ENCODE results near the gene PRDM16.

Gene PRDM16

DNA sequence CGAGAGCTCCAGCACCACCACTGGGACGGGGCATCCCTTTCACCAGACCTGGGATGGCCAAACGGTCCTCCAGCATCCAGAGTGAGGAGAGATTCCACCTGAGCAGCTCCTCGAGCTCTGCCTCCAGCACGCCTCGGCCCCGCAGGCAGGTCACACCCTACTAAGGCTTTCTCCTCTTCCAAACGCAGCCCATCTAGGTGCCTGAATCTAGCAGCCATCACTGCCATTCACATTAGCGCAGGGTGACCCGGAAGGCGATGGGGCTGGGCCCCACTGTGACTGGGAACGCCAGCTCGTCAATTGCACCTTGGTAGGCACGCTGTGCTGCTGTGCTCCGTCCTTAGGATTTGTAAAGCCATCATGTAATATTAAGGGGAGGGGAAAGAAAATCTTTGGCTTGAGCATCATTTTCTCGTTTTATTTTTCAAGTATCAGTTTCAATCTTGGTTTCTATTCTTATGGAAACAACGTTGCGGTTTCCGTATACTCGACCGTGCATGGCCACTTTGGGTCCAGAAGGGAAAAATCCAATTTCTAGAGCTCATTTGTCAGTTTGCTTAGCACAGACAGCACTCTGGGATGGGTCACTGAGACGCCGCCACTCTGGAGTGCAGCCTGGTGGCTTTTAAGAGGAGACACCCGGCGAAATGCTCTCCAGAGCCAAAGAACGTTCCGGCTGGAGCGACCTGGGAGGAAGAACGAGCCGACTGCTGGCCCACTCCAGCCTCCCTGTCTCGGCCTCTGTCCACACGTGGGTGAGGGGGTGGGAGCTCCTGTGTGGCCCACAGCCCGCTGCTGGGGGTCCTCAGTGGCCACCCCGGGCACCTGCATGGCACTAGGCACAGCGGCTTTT is 173.6 kb downstream of the PRDM16 start:
- Histone ChIP-seq H3K27me3 (replicated peaks; ENCODE audit: control insufficient read depth, insufficient read depth, low read length) (no peaks in the 10 kb centered on the region), H3K36me3 (ENCODE audit: control insufficient read depth, insufficient read depth, low read length) (no peaks in the 10 kb centered on the region), H3K4me3 (replicated peaks; ENCODE audit: low read depth, low read length) (no peak overlapping the region)
- DNase-seq (ENCODE audit: extremely low read depth, insufficient read length), result no peak
- TF ChIP-seq, protein P1, sequence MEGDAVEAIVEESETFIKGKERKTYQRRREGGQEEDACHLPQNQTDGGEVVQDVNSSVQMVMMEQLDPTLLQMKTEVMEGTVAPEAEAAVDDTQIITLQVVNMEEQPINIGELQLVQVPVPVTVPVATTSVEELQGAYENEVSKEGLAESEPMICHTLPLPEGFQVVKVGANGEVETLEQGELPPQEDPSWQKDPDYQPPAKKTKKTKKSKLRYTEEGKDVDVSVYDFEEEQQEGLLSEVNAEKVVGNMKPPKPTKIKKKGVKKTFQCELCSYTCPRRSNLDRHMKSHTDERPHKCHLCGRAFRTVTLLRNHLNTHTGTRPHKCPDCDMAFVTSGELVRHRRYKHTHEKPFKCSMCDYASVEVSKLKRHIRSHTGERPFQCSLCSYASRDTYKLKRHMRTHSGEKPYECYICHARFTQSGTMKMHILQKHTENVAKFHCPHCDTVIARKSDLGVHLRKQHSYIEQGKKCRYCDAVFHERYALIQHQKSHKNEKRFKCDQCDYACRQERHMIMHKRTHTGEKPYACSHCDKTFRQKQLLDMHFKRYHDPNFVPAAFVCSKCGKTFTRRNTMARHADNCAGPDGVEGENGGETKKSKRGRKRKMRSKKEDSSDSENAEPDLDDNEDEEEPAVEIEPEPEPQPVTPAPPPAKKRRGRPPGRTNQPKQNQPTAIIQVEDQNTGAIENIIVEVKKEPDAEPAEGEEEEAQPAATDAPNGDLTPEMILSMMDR (IDR thresholded peaks at IDR 0.05; ENCODE audit: insufficient read depth, low read length, poor library complexity, severe bottlenecking), result no peak

DNA sequence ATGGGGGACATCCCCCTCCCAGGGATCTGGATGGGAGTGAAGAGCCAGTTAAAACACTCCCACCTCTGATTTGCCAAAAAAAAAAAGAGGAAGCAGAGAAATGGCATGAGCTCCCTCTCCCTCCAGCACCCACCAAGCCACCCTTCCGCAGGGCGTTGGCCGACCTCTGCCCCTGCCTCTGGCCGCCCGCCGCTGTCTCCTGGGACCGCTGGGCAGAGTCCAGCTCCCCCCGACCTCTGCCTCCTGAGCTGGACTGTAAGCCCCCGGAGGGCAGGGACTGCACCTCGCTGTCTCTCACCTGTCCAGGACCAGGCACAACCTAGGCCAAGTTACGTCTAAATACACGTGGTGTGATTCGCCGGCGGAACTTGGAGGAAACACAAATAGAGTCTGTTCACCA is 174.3 kb downstream of the PRDM16 start:
- TF ChIP-seq, protein P1 (IDR thresholded peaks at IDR 0.05; ENCODE audit: insufficient read depth, low read length, poor library complexity, severe bottlenecking), result no peak
- DNase-seq (ENCODE audit: extremely low read depth, insufficient read length), result no peak
- H3K4me3 ChIP-seq (replicated peaks; ENCODE audit: low read depth, low read length), result no peak overlapping the region
- no peaks in the 10 kb centered on the region for H3K36me3 ChIP-seq (ENCODE audit: control insufficient read depth, insufficient read depth, low read length)
- H3K27me3 ChIP-seq (replicated peaks; ENCODE audit: control insufficient read depth, insufficient read depth, low read length), result no peaks in the 10 kb centered on the region

DNA sequence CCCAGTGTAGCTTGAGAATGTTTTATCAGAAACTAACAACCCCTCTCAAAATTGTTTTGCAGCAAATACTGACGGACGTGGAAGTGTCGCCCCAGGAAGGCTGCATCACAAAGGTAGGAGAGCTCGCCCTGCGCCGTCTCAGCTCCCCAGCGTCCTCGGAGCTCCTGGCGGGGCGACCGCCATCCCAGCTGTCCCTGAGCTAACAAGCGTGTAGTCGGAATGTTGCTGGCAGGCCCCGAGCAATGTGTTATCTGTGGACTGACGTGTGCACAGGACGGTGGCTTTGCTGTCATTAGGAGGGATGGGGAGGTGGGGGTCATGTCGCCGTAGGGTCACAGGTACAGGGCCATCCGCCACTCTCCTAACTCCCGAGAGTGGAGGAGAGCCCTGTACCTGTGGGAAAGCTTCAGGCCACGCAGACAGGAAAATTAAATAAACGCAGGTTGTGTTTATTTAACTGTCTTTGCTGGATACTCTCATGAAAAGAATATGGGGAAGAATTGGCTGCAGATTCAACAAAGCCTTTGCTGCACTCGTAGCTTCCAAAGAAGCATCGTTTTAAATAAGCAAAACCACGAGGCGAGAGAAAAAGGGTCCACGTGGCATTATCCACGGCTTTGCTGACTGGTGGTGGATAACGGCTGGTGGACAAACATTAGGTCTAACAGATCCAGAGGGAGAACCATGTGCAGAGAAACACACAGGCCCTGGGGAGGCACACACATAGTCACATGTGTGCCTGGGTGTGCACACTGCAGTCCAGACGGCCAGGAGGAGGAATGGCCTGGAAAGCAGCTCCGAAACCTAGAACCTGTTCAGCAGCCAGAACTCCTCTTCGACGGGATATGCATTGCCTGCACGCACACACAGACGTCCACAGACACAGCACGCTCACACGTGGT is 175.3 kb downstream of the PRDM16 start:
- TF ChIP-seq, protein P1 (IDR thresholded peaks at IDR 0.05; ENCODE audit: insufficient read depth, low read length, poor library complexity, severe bottlenecking), result no peak
- no peak overlapping the region for H3K4me3 ChIP-seq (replicated peaks; ENCODE audit: low read depth, low read length)
- no peaks in the 10 kb centered on the region for H3K36me3 ChIP-seq (ENCODE audit: control insufficient read depth, insufficient read depth, low read length)
- no peak for DNase-seq (ENCODE audit: extremely low read depth, insufficient read length)
- H3K27me3 ChIP-seq (replicated peaks; ENCODE audit: control insufficient read depth, insufficient read depth, low read length), result no peaks in the 10 kb centered on the region

DNA sequence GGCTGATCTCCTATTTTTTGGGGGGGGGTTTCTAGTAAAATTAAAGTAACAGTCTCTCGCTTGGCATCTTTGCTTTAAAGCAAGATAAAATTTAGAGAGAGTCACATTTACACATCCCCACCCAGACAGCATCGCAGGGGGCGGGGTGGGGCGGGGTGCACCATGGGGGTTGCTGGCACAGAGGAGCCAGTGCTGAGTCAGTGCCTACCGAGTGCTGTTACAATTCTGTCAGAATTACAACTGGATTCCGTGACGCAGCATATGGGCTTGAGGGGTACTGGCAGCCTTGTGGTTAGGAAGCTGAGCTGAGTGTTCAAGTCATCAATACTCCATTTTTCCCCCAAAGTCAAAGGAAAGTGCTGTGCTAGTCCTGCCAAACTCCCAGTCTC is 175.9 kb downstream of the PRDM16 start:
- TF ChIP-seq, protein P1 (IDR thresholded peaks at IDR 0.05; ENCODE audit: insufficient read depth, low read length, poor library complexity, severe bottlenecking), result no peak
- Histone ChIP-seq H3K36me3 (ENCODE audit: control insufficient read depth, insufficient read depth, low read length) (no peaks in the 10 kb centered on the region), H3K27me3 (replicated peaks; ENCODE audit: control insufficient read depth, insufficient read depth, low read length) (no peaks in the 10 kb centered on the region), H3K4me3 (replicated peaks; ENCODE audit: low read depth, low read length) (no peak overlapping the region)
- no peak for DNase-seq (ENCODE audit: extremely low read depth, insufficient read length)

GRCh38 chr1:3245344-3245743 is 176.3 kb downstream of the PRDM16 start:
- no peak for DNase-seq (ENCODE audit: extremely low read depth, insufficient read length)
- TF ChIP-seq, protein P1 (IDR thresholded peaks at IDR 0.05; ENCODE audit: insufficient read depth, low read length, poor library complexity, severe bottlenecking), result no peak

More at GRCh38 chr1:3245344-3245743, 176.3 kb downstream of the PRDM16 start:
- no peaks in the 10 kb centered on the region for H3K27me3 ChIP-seq (replicated peaks; ENCODE audit: control insufficient read depth, insufficient read depth, low read length)
- H3K4me3 ChIP-seq (replicated peaks; ENCODE audit: low read depth, low read length), result no peak overlapping the region
- no peaks in the 10 kb centered on the region for H3K36me3 ChIP-seq (ENCODE audit: control insufficient read depth, insufficient read depth, low read length)

Measured in GM06990 (cell line).